Adrenal gland (tissue), 12 donors: Measurements from ENCODE around the gene RAX2. TPM values are rescaled to one million over a fixed set of nuclear protein-coding genes. Genes with fewer than 3 reads are reported as not detected.
"Not testable (repeated sequence)": the region's sequence is repeated elsewhere in the genome, so short reads cannot be mapped to it uniquely, and the experiment has no call there.

Experiments
- DNase-seq, 7 donors: peaks; one replicate each; pipeline ENCODE4 v3.0.0-alpha.2; 2019 to 2020
- H3K27ac ChIP-seq, 5 donors: fragments of 200-600 bp; sonication (generic) in 4 of 5; 1 replicate in 3 of 5; 2 replicates in 2 of 5; pipeline versions ENCODE4 v1.5.1 to v1.8.0; 2016 to 2020; ENCODE audit warnings: mild to moderate bottlenecking in 1 of 5
- H3K27me3 ChIP-seq: fragments of 200-600 bp; 2 replicates; pipeline ENCODE4 v1.8.0; 2021
- H3K36me3 ChIP-seq, 2 donors: fragments of 200-600 bp; replicated peaks in 1 of 2; 1 replicate in 1 of 2; 2 replicates in 1 of 2; pipeline versions ENCODE4 v1.5.1 to v1.8.0; 2018 to 2022
- H3K4me1 ChIP-seq, 2 donors: fragments of 200-600 bp; replicated peaks in 1 of 2; 1 replicate in 1 of 2; 2 replicates in 1 of 2; pipeline versions ENCODE4 v1.5.1 to v1.8.0; 2018 to 2021
- H3K4me3 ChIP-seq, 4 donors: fragments of 200-600 bp; sonication (generic) in 3 of 4; one replicate each; pipeline ENCODE4 v1.5.1; 2016 to 2018
- H3K9me3 ChIP-seq, 3 donors: fragments of 200-600 bp; sonication (generic) in 1 of 3; replicated peaks in 1 of 3; 1 replicate in 2 of 3; 2 replicates in 1 of 3; pipeline versions ENCODE4 v1.5.1 to v1.8.0; 2016 to 2021
- POLR2A ChIP-seq, 2 donors: fragments of 450-650 bp; IDR thresholded peaks; one replicate each; pipeline ENCODE4 v1.6.1; 2017; ENCODE audit warnings: antibody characterized with exemption in 2 of 2, mild to moderate bottlenecking in 2 of 2, moderate library complexity in 1 of 2
- WGBS, 4 donors: extraction: QIAGEN DNeasy Blood & Tissue Kit in 2 of 4; methylation state at CpG; one replicate each; pipeline versions ENCODE4 v1.1.5 to v1.1.7; 2013 to 2017; 5-methylcytosine and 5-hydroxymethylcytosine counted together
- intact Hi-C, 2 donors: fragments of 100-400 bp; cut with DNase I; formaldehyde crosslinking; loops; one replicate each; pipeline versions ENCODE4 v1.14.1 to v1.15.0; 2022 to 2023
- polyA plus RNA-seq, 3 donors: library from polyadenylated mRNA; stranded (reverse); fragments of 200-250 nt in 2 of 3; fragments of 350-450 nt in 1 of 3; fragmentation: Illumina TruSeq in 1 of 3; extraction: RNeasy Lipid Tissue Mini Kit (QIAGEN cat#74804) in 1 of 3; gene quantifications; one replicate each; pipeline ENCODE4 v1.2.3, GENCODE V29; 2013 to 2014
- total RNA-seq, 9 donors: library from RNA; depleted of rRNA in 4 of 9; stranded (reverse); fragments of >200 nt in 4 of 9; fragments of 120-200 nt in 1 of 9; fragmentation: NEBNext Ultra II Directional in 1 of 9; extraction: Animal tissue kit (Norgen Biotek cat#: 25700) in 1 of 9; gene quantifications; one replicate each; pipeline versions ENCODE4 v1.1.0 to v1.2.4, GENCODE V29; 2013 to 2023
- TF ChIP-seq, protein P1 (sequence below), 6 experiments: fragments of 450-650 bp in 4 of 6; fragments of 200-600 bp in 2 of 6; sonication (generic) in 1 of 6; IDR thresholded peaks; 1 replicate in 5 of 6; 2 replicates in 1 of 6; pipeline versions ENCODE4 v1.5.1 to v1.8.0; 2016 to 2021; ENCODE audit warnings: antibody characterized with exemption in 6 of 6, mild to moderate bottlenecking in 2 of 6, moderate library complexity in 1 of 6
- donor health status: healthy with polysubstance abuse.
- donor health status: Bipolar disorder and iron deficiency.
- donor health status: DM: yes; HTN: yes; CAD: no.
- donor health status: DM: no; HTN: no; CAD: no.
- donor health status: DM: no; HTN: no; CAD: no.
- donor health status: DM: yes; HTN: yes; CAD: no.

The RAX2 gene
- total and polyA plus RNA-seq, 12 donors = not detected

DNA sequence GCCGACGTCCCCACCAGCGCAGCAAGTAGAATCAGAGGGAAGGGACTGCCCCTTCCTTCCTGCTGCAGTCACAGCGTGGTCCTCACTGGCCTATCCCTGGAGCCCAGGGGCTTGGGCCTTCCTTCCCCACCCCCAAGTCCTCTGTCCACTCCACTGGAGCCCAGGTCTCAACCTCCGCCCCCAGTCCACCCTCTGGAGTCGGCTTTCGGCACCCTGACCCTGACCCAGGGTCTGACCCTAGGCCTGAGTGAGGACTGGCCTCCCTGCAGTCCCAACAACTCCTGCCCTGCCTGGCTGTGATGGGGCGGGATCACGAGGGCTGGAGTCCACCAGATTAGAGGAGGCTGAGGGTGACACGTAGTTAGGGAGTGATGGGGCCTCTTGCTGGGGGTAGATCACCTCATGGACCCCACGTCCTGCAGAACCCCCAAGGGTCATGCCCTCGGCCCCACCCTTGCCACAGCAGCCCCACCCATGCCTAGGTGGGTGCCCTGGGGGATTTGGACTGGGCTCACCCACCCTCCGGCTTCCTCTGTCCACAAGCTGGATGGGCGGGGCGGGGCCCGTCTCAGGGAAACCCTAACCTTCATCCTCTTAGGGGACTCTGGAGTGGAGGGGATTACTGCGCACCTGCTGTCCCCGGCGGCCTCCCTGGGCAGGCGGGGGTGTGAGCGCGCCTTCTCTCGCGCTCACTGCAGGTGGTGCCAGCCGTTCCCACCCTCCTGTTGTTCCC, 3.8 kb downstream of the RAX2 start:
- no peak overlapping the region for H3K4me3 ChIP-seq
- no peak for DNase-seq
- peaks cover 5 to 6% of the 10 kb centered on the region in 2 donors for H3K4me1 ChIP-seq
- H3K9me3 ChIP-seq = no peaks in the 10 kb centered on the region
- intact Hi-C loops = no loop called here
- 68 to 94% (median 88%) methylated on average over 7 to 25 of the region's 25 CpGs for WGBS, 4 donors
- H3K27me3 ChIP-seq = no peaks in the 10 kb centered on the region
- TF ChIP-seq POLR2A (IDR thresholded peaks at IDR 0.05) = no peak
- TF ChIP-seq, protein P1, sequence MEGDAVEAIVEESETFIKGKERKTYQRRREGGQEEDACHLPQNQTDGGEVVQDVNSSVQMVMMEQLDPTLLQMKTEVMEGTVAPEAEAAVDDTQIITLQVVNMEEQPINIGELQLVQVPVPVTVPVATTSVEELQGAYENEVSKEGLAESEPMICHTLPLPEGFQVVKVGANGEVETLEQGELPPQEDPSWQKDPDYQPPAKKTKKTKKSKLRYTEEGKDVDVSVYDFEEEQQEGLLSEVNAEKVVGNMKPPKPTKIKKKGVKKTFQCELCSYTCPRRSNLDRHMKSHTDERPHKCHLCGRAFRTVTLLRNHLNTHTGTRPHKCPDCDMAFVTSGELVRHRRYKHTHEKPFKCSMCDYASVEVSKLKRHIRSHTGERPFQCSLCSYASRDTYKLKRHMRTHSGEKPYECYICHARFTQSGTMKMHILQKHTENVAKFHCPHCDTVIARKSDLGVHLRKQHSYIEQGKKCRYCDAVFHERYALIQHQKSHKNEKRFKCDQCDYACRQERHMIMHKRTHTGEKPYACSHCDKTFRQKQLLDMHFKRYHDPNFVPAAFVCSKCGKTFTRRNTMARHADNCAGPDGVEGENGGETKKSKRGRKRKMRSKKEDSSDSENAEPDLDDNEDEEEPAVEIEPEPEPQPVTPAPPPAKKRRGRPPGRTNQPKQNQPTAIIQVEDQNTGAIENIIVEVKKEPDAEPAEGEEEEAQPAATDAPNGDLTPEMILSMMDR (IDR thresholded peaks at IDR 0.05) = no peak
- peaks cover 0 to 29% of the 10 kb centered on the region in 2 donors for H3K36me3 ChIP-seq
- H3K27ac ChIP-seq = no peak overlapping the region

- no peak for DNase-seq
- peaks cover 0 to 29% of the 10 kb centered on the region in 2 donors for H3K36me3 ChIP-seq
- no peaks in the 10 kb centered on the region for H3K27me3 ChIP-seq
- intact Hi-C loops = no loop called here
- 91 to 96% (median 93%) methylated on average over 16 to 23 of the region's 23 CpGs for WGBS, 4 donors
- no peak overlapping the region for H3K4me3 ChIP-seq
- peaks cover 7 to 11% of the 10 kb centered on the region in 2 donors for H3K4me1 ChIP-seq
- H3K9me3 ChIP-seq = no peaks in the 10 kb centered on the region
- no peak overlapping the region for H3K27ac ChIP-seq
- no peak for TF ChIP-seq POLR2A (IDR thresholded peaks at IDR 0.05)
- TF ChIP-seq, protein P1 (IDR thresholded peaks at IDR 0.05) = no peak
These were observed 5.0 kb downstream of the RAX2 start for GRCh38 chr19:3767050-3767449.

GRCh38 chr19:3766520-3766919, 5.5 kb downstream of the RAX2 start:
- no peak for DNase-seq
- no peak overlapping the region for H3K4me3 ChIP-seq
- peaks cover 7 to 16% of the 10 kb centered on the region in 2 donors for H3K4me1 ChIP-seq
- no peak overlapping the region for H3K27ac ChIP-seq
- 79 to 93% (median 87%) methylated on average over 7 of the region's 7 CpGs for WGBS, 4 donors
- no peaks in the 10 kb centered on the region for H3K9me3 ChIP-seq
- intact Hi-C loops = no loop called here
- H3K36me3 ChIP-seq = peaks cover 0 to 29% of the 10 kb centered on the region in 2 donors
- TF ChIP-seq, protein P1 (IDR thresholded peaks at IDR 0.05) = no peak
- no peak for TF ChIP-seq POLR2A (IDR thresholded peaks at IDR 0.05)
- no peaks in the 10 kb centered on the region for H3K27me3 ChIP-seq

DNA sequence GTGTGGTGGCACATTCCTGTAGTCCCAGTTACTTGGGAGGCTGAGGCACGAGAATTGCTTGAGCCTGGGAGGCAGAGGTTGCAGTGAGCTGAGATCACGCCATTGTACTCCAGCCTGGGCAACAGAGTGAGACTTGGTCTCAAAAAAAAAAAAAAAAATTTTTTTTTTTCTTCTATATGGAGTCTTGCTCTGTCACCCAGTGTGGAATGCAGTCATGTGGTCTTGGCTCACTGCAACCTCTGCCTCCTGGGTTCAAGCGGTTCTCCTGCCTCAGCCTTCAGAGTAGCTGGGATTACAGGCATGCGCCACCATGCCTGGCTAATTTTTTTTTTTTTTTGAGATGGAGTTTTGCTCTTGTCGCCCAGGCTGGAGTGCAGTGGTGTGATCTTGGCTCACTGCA, 6.3 kb downstream of the RAX2 start:
- H3K27me3 ChIP-seq, intact Hi-C loops, DNase-seq, H3K9me3 ChIP-seq, H3K27ac ChIP-seq, H3K4me3 ChIP-seq: not testable (repeated sequence)
- peaks cover 10 to 20% of the 10 kb centered on the region in 2 donors for H3K4me1 ChIP-seq
- WGBS, 4 donors = 91 to 99% (median 95%) methylated on average over 5 of the region's 5 CpGs
- peaks cover 0 to 29% of the 10 kb centered on the region in 2 donors for H3K36me3 ChIP-seq

- WGBS, 4 donors = 91 to 96% (median 92%) methylated on average over 4 to 12 of the region's 12 CpGs
- H3K4me1 ChIP-seq = peaks cover 13 to 26% of the 10 kb centered on the region in 2 donors
- no peaks in the 10 kb centered on the region for H3K27me3 ChIP-seq
- H3K36me3 ChIP-seq = peaks cover 0 to 29% of the 10 kb centered on the region in 2 donors
- no peak overlapping the region for H3K4me3 ChIP-seq
- no peak for TF ChIP-seq POLR2A (IDR thresholded peaks at IDR 0.05)
- TF ChIP-seq, protein P1 (IDR thresholded peaks at IDR 0.05) = no peak
- H3K9me3 ChIP-seq = no peaks in the 10 kb centered on the region
- H3K27ac ChIP-seq = no peak overlapping the region
- intact Hi-C loops = no loop called here
- no peak for DNase-seq
These were observed 6.9 kb downstream of the RAX2 start for GRCh38 chr19:3765121-3765520.
